Muscle of leg (tissue), 11 donors: ENCODE measurements around the gene IFNLR1. TPM values are rescaled to one million over a fixed set of nuclear protein-coding genes. Genes with fewer than 3 reads are reported as not detected.

Experiments used
- DNase-seq: peaks from one replicate; pipeline ENCODE4 v3.0.0; 2013
- H3K27ac ChIP-seq: one replicate; pipeline ENCODE4 v1.5.1; 2013; ENCODE audit warnings: mild to moderate bottlenecking, low read length, control low read depth
- H3K27me3 ChIP-seq: one replicate; pipeline ENCODE4 v1.6.1; 2013; ENCODE audit warnings: low read length; ENCODE audit not compliant: control insufficient read depth, insufficient read depth
- H3K36me3 ChIP-seq: one replicate; pipeline ENCODE4 v1.6.1; 2013; ENCODE audit warnings: low read length; ENCODE audit not compliant: control insufficient read depth, insufficient read depth
- H3K4me1 ChIP-seq: one replicate; pipeline ENCODE4 v1.6.1; 2013; ENCODE audit warnings: low read length; ENCODE audit not compliant: control insufficient read depth, insufficient read depth
- H3K4me3 ChIP-seq: one replicate; pipeline ENCODE4 v1.5.1; 2013; ENCODE audit warnings: low read length, control low read depth
- H3K9me3 ChIP-seq: replicated peaks from 2 replicates; pipeline ENCODE4 v1.6.1; 2013; ENCODE audit warnings: low read depth, low read length; ENCODE audit not compliant: control insufficient read depth
- WGBS: methylation state at CpG from one replicate; pipeline ENCODE4 v1.1.5; 2013; ENCODE audit warnings: missing lambda C conversion rate; ENCODE audit not compliant: insufficient coverage; 5-methylcytosine and 5-hydroxymethylcytosine counted together
- polyA plus RNA-seq, 8 donors: library from polyadenylated mRNA; unstranded; fragments of 120-200 nt; gene quantifications; one replicate each; pipeline versions ENCODE4 v1.2.1 to v1.2.3, GENCODE V29; 2013; ENCODE audit warnings: inconsistent platforms in 1 of 8, low replicate concordance in 1 of 8; ENCODE audit not compliant: insufficient read length in 8 of 8, insufficient read depth in 1 of 8
- total RNA-seq: library from RNA; stranded (reverse); fragments of 120-200 nt; gene quantifications from one replicate; pipeline ENCODE4 v1.2.4, GENCODE V29; 2013

Gene IFNLR1
- total and polyA plus RNA-seq, 9 donors, result 0.04 to 1.1 (median 0.17) TPM; not detected in 1

DNA sequence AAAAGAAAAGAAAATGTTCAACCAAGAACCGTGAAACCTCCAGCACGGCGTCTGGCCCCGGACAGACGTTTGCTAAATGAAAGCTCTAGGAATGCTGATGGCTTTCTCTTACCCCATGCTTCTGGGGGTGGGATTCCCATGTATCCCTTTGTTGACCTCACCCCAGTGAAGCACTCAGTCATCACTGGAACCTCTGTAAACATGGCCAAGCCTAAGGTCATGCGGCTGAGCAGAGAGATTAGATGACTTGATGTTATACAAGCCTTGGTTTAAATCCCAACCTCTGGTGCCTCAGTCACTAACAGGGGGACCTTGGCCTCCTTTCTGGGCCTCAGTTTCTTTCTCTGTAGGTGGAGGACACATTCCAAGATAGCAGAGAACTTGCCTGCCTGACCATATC, 72.3 kb downstream of the IFNLR1 start:
- peaks cover 7% of the 10 kb centered on the region for H3K27me3 ChIP-seq
- no peak overlapping the region for H3K27ac ChIP-seq
- no peak for DNase-seq
- H3K9me3 ChIP-seq, result no peaks in the 10 kb centered on the region
- H3K36me3 ChIP-seq, result no peaks in the 10 kb centered on the region
- 81% methylated on average over 5 of the region's 6 CpGs for WGBS
- H3K4me1 ChIP-seq, result peaks cover 29% of the 10 kb centered on the region
- H3K4me3 ChIP-seq, result no peak overlapping the region

GRCh38 chr1:24113641-24114033, 73.5 kb downstream of the IFNLR1 start:
- peaks cover 7% of the 10 kb centered on the region for H3K27me3 ChIP-seq
- H3K27ac ChIP-seq, result no peak overlapping the region
- H3K36me3 ChIP-seq, result no peaks in the 10 kb centered on the region
- WGBS, result 59% methylated on average over 5 of the region's 6 CpGs
- no peaks in the 10 kb centered on the region for H3K9me3 ChIP-seq
- peaks cover 33% of the 10 kb centered on the region for H3K4me1 ChIP-seq
- DNase-seq, result no peak
- no peak overlapping the region for H3K4me3 ChIP-seq

GRCh38 chr1:24111996-24112779, 74.9 kb downstream of the IFNLR1 start, which contains the start of gene MYOM3:
Gene MYOM3 (minus strand): TSS chr1:24112135. CDS start chr1:24108636, 3,499 bp downstream.
- DNase-seq, result peak; percentile 82
- peaks cover 48% of the 10 kb centered on the region for H3K4me1 ChIP-seq
- peaks cover 11% of the 10 kb centered on the region for H3K36me3 ChIP-seq
- H3K9me3 ChIP-seq, result no peaks in the 10 kb centered on the region
- H3K4me3 ChIP-seq, result peak within 1 kb of the TSS; percentile 67
- WGBS, result 20% methylated on average over 10 of the region's 27 CpGs
- H3K27ac ChIP-seq, result peak within 1 kb of the TSS; percentile 92
- H3K27me3 ChIP-seq, result peaks cover 7% of the 10 kb centered on the region

DNA sequence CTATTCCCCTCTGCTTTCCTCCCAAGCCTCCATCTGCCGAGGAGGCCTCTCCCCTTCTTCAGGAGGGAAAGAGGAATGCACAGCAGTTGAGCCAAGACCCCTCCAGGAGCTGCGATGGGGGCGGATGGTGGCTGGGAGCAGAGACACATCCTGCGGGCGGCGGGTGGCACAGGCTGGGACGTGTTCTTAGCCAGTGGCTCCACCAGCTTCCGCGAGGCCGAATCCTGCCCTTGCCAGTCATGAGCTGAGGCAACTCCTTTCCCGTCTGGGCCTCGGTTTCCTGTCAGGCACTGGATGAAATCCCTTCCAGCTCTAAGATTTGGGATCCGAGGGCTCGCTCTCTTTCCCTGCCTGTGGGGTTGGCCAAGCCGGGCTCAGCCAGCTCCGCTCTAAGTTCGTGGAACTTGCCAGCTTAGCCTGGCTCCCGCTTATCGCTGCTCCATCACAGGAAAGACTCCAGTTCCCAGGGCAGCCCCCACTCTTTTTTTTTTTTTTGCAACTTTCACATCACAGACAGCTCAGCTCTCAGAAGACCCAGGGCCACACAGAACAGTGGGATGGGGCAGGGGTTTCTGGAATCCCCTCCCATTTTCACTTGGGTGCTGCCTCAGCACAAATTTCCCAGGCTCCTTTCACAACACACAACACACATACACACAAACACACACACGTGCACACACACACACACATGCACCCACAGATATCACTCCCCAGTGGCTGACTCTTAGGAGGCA, 75.7 kb downstream of the IFNLR1 start:
- Histone ChIP-seq H3K4me3 (peak overlapping the region; percentile 67), H3K9me3 (no peaks in the 10 kb centered on the region), H3K4me1 (peaks cover 54% of the 10 kb centered on the region), H3K27ac (peak overlapping the region; percentile 92), H3K27me3 (peaks cover 7% of the 10 kb centered on the region), H3K36me3 (peaks cover 15% of the 10 kb centered on the region)
- 52% methylated on average over 19 of the region's 20 CpGs for WGBS
- DNase-seq, result peak; percentile 26

- Histone ChIP-seq H3K4me1 (peaks cover 61% of the 10 kb centered on the region), H3K36me3 (peaks cover 21% of the 10 kb centered on the region), H3K27me3 (peaks cover 6% of the 10 kb centered on the region), H3K4me3 (peak overlapping the region; percentile 67), H3K9me3 (no peaks in the 10 kb centered on the region), H3K27ac (peak overlapping the region; percentile 92)
- DNase-seq, result peak; percentile 68
- 30% methylated on average over 9 of the region's 14 CpGs for WGBS
Measured at GRCh38 chr1:24110642-24111261, 76.3 kb downstream of the IFNLR1 start.

DNA sequence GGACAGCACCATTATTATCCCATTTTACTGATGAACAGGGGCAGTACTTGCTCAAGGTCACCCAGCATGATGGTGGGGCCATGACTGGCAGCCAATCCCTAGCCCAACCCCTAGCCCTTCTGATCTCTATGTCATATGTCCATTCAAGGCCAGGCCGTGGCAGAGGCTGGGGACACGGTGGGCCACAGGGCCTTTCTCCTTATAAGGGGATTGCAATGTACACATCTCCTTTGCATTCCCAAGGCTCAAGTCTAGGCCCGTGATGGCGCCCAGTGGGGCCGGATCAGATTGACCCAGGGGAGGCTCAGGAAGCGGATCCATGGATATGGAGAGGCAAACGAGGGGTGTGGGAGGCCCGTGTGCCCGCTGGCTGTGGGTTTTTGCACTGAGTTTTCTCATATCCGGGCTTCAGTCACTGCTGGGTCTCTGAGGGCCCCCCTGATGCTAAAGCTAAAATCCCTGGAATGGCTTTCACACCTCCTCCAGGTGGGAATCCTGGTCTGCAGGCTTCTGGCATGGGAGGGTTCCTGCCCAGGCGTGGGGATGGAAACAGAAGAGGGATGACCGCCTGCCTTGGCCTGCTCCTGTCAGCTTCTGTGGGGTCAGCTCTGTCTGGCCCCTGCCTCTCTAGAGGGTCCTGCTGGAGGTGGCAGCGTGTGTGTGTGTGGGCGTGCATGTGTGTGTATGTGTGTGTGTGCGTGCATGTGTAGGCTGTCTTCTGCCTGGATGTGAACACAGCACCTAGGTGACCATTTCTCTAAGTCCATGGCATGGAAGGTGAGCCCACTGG, 77.2 kb downstream of the IFNLR1 start:
- H3K36me3 ChIP-seq, result peaks cover 27% of the 10 kb centered on the region
- WGBS, result 79% methylated on average over 11 of the region's 15 CpGs
- peak overlapping the region; percentile 67 for H3K4me3 ChIP-seq
- DNase-seq, result no peak
- H3K4me1 ChIP-seq, result peaks cover 70% of the 10 kb centered on the region
- no peaks in the 10 kb centered on the region for H3K9me3 ChIP-seq
- H3K27ac ChIP-seq, result peak overlapping the region; percentile 92
- peaks cover 6% of the 10 kb centered on the region for H3K27me3 ChIP-seq

DNA sequence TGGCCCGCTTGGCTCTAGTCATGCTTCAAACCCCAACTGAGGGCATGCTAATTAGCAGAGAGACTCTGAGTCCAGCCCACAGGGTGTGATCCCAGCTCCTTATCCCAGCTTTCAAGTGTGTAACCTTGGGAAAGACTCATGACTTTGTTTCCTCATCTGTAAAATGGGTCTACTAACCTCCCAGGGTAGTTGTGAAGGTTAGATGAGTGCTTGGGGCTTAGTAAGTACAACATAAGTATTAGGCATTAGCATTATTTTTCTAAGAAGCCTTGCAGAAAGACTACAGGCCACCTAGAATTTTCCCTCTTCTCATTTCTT, 78.0 kb downstream of the IFNLR1 start:
- Histone ChIP-seq H3K36me3 (peaks cover 29% of the 10 kb centered on the region), H3K4me3 (peak overlapping the region; percentile 67), H3K9me3 (no peaks in the 10 kb centered on the region), H3K4me1 (peaks cover 77% of the 10 kb centered on the region), H3K27me3 (peaks cover 6% of the 10 kb centered on the region), H3K27ac (peak overlapping the region; percentile 92)
- DNase-seq, result no peak
- WGBS, result 57% methylated on average over 1 of the region's 1 CpG

- Histone ChIP-seq H3K36me3 (peaks cover 32% of the 10 kb centered on the region), H3K4me1 (peaks cover 82% of the 10 kb centered on the region), H3K27ac (peak overlapping the region; percentile 92), H3K9me3 (no peaks in the 10 kb centered on the region), H3K27me3 (peaks cover 6% of the 10 kb centered on the region), H3K4me3 (peak overlapping the region; percentile 67)
- 66% methylated on average over 14 of the region's 22 CpGs for WGBS
- DNase-seq, result no peak
Measured at GRCh38 chr1:24108334-24109165, 78.5 kb downstream of the IFNLR1 start.

DNA sequence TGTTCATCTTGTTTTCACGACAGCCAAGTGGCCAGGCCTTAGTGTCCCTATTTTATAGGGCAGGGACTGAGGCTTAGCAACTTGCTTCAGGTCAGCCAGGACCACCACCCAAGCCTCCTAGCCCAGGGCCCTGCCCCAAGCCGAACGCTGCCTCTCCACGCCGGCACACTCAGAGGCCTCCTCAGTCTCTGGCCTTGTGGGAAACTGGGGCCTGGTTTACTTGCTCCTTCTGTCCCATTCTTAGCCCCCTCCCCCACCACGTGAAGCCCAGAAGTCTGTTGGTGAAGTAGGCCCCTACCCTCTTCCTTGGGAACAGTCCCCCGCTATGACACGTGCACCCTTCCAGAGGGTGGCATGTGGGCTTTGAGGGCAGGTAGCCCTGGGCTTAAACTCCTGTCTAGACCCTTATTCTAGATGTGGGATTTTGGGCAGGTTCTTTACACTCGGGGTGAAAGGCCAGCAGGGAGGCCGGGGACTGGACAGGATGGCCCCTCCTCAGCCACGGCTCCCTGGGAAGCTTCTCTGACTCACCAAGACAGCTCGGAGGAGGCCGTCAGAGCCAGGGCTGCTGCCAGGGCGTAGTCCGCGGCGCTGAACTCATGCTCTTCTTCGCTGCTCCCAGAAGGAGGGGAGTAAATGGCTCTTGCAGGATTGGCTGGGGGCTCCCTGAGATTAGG, 79.5 kb downstream of the IFNLR1 start:
- peaks cover 90% of the 10 kb centered on the region for H3K4me1 ChIP-seq
- no peak for DNase-seq
- H3K9me3 ChIP-seq, result no peaks in the 10 kb centered on the region
- peak overlapping the region; percentile 92 for H3K27ac ChIP-seq
- H3K27me3 ChIP-seq, result peaks cover 3% of the 10 kb centered on the region
- peak overlapping the region; percentile 67 for H3K4me3 ChIP-seq
- 70% methylated on average over 10 of the region's 18 CpGs for whole genome bisulfite sequencing
- H3K36me3 ChIP-seq, result peaks cover 32% of the 10 kb centered on the region
